Ovary (tissue), 9 donors: Measurements from ENCODE around the gene CELF4. TPM values are rescaled to one million over a fixed set of nuclear protein-coding genes. Genes with fewer than 3 reads are reported as not detected.

Experiments
- DNase-seq, 5 donors: peaks; one replicate each; pipeline ENCODE4 v3.0.0-alpha.2; 2019 to 2020
- H3K27ac ChIP-seq, 2 donors: fragments of 200-600 bp; one replicate each; pipeline versions ENCODE4 v1.5.1 to v1.8.0; 2019 to 2022
- H3K27me3 ChIP-seq: fragments of 200-600 bp; one replicate; pipeline ENCODE4 v1.8.0; 2022
- H3K36me3 ChIP-seq: fragments of 200-600 bp; sonication (generic); one replicate; pipeline ENCODE4 v1.5.1; 2019
- H3K4me1 ChIP-seq: one replicate; pipeline ENCODE4 v1.8.1; 2013; ENCODE audit warnings: mild to moderate bottlenecking, moderate library complexity; ENCODE audit not compliant: insufficient read depth
- H3K4me3 ChIP-seq: fragments of 200-600 bp; sonication (generic); one replicate; pipeline ENCODE4 v1.5.1; 2017
- H3K9me3 ChIP-seq, 2 donors: fragments of 200-600 bp in 1 of 2; sonication (generic) in 1 of 2; one replicate each; pipeline versions ENCODE4 v1.5.1 to v1.8.1; 2013 to 2019; ENCODE audit warnings: mild to moderate bottlenecking in 1 of 2, moderate library complexity in 1 of 2
- CTCF ChIP-seq, 3 donors: fragments of 450-650 bp in 2 of 3; fragments of 200-600 bp in 1 of 3; IDR thresholded peaks; one replicate each; pipeline versions ENCODE4 v1.5.1 to v1.8.0; 2016 to 2022; ENCODE audit warnings: antibody characterized with exemption in 3 of 3, mild to moderate bottlenecking in 1 of 3
- EP300 ChIP-seq: sonication (generic); formaldehyde crosslinking; IDR thresholded peaks from one replicate; pipeline ENCODE4 v1.6.1; 2017; ENCODE audit warnings: antibody characterized with exemption
- POLR2A ChIP-seq: fragments of 450-650 bp; IDR thresholded peaks from one replicate; pipeline ENCODE4 v1.6.1; 2017; ENCODE audit warnings: antibody characterized with exemption, mild to moderate bottlenecking, moderate library complexity
- WGBS, 3 donors: extraction: QIAGEN DNeasy Blood & Tissue Kit in 1 of 3; methylation state at CpG; one replicate each; pipeline versions ENCODE4 v1.1.5 to v1.1.7; 2013 to 2017; 5-methylcytosine and 5-hydroxymethylcytosine counted together
- intact Hi-C, 4 donors: fragments of 100-400 bp; cut with DNase I; formaldehyde crosslinking; loops; one replicate each; pipeline versions ENCODE4 v1.11.0 to v1.15.1; 2022 to 2023
- polyA plus RNA-seq, 2 donors: library from polyadenylated mRNA; stranded (reverse); fragments of 200-250 nt in 1 of 2; fragments of 350-450 nt in 1 of 2; fragmentation: Illumina TruSeq in 1 of 2; extraction: RNeasy Lipid Tissue Mini Kit (QIAGEN cat#74804) in 1 of 2; gene quantifications; one replicate each; pipeline ENCODE4 v1.2.3, GENCODE V29; 2013 to 2014
- total RNA-seq, 7 donors: library from RNA; depleted of rRNA in 2 of 7; stranded (reverse); fragments of >200 nt in 2 of 7; fragmentation: NEBNext Ultra II Directional in 3 of 7; extraction: Animal tissue kit (Norgen Biotek cat#: 25700) in 3 of 7; gene quantifications; one replicate each; pipeline versions ENCODE4 v1.1.0 to v1.2.4, GENCODE V29; 2016 to 2023
- donor health status: DM: no; HTN: no; CAD: no; lungs with moderate emphysema.
- donor health status: DM: no; HTN: no; CAD: no.
- donor health status: Bipolar disorder and iron deficiency.
- donor health status: DM: yes; HTN: yes; CAD: no.
- donor health status: DM: no; HTN: no; CAD: no.
- donor health status: DM: yes; HTN: yes; CAD: no.

The CELF4 gene
- total and polyA plus RNA-seq, 9 donors, result 0.15 to 1.6 (median 1.1) TPM; not detected in 1

GRCh38 chr18:37231251-37231650 is 334.3 kb downstream of the CELF4 start:
- no peaks in the 10 kb centered on the region for H3K4me1 ChIP-seq
- H3K36me3 ChIP-seq, result no peaks in the 10 kb centered on the region
- intact Hi-C loops, result loop anchor here in 1 of 4 donors (5.0 kb wide), 1 partner anchor 161 kb away; no protein-coding TSS in a partner anchor
- H3K4me3 ChIP-seq, result no peak overlapping the region
- H3K27me3 ChIP-seq, result no peaks in the 10 kb centered on the region
- no peak overlapping the region for H3K27ac ChIP-seq
- DNase-seq, result no peak
- WGBS, 3 donors, result 38% methylated on average over 3 of the region's 3 CpGs
- no peaks in the 10 kb centered on the region for H3K9me3 ChIP-seq
- no peak for TF ChIP-seq POLR2A
- TF ChIP-seq EP300, result no peak
- TF ChIP-seq CTCF (IDR thresholded peaks at IDR 0.05), result no peak

GRCh38 chr18:37230768-37231167 is 334.8 kb downstream of the CELF4 start:
- intact Hi-C loops, result loop anchor here in 1 of 4 donors (5.0 kb wide), 1 partner anchor 162 kb away; no protein-coding TSS in a partner anchor
- no peak overlapping the region for H3K27ac ChIP-seq
- 43 to 50% (median 45%) methylated on average over 3 of the region's 3 CpGs for WGBS, 3 donors
- no peaks in the 10 kb centered on the region for H3K4me1 ChIP-seq
- no peaks in the 10 kb centered on the region for H3K27me3 ChIP-seq
- DNase-seq, result no peak
- H3K36me3 ChIP-seq, result no peaks in the 10 kb centered on the region
- no peak overlapping the region for H3K4me3 ChIP-seq
- H3K9me3 ChIP-seq, result no peaks in the 10 kb centered on the region
- TF ChIP-seq CTCF (IDR thresholded peaks at IDR 0.05) (no peak), POLR2A (no peak), EP300 (no peak)

- no peak overlapping the region for H3K27ac ChIP-seq
- WGBS, 3 donors, result 78 to 83% (median 80%) methylated on average over 4 of the region's 4 CpGs
- H3K4me1 ChIP-seq, result no peaks in the 10 kb centered on the region
- no peak overlapping the region for H3K4me3 ChIP-seq
- no peak for DNase-seq
- TF ChIP-seq EP300 (no peak), POLR2A (no peak), CTCF (IDR thresholded peaks at IDR 0.05) (no peak)
- no peaks in the 10 kb centered on the region for H3K9me3 ChIP-seq
- H3K36me3 ChIP-seq, result no peaks in the 10 kb centered on the region
- intact Hi-C loops, result no loop called here
- no peaks in the 10 kb centered on the region for H3K27me3 ChIP-seq
These were observed 340.3 kb downstream of the CELF4 start for GRCh38 chr18:37225279-37225678.

- Histone ChIP-seq H3K27ac (no peak overlapping the region), H3K27me3 (no peaks in the 10 kb centered on the region), H3K36me3 (no peaks in the 10 kb centered on the region), H3K4me1 (no peaks in the 10 kb centered on the region), H3K4me3 (no peak overlapping the region), H3K9me3 (no peaks in the 10 kb centered on the region)
- 69 to 78% (median 70%) methylated on average over 5 of the region's 5 CpGs for WGBS, 3 donors
- intact Hi-C loops, result no loop called here
- DNase-seq, result no peak
- TF ChIP-seq EP300, result no peak
- no peak for TF ChIP-seq POLR2A
- no peak for TF ChIP-seq CTCF (IDR thresholded peaks at IDR 0.05)
These were observed 342.6 kb downstream of the CELF4 start for GRCh38 chr18:37222999-37223378.
